Activated CD4-positive, alpha-beta T cell treated with anti-CD3 and anti-CD28 coated beads for 4 hours (primary cell): ENCODE results near the gene SEL1L.
"Not testable (repeated sequence)": the region's sequence is repeated elsewhere in the genome, so short reads cannot be mapped to it uniquely, and the experiment has no call there.

Source experiments
- DNase-seq, 2 donors: peaks; one replicate each; pipeline ENCODE4 v3.0.0-alpha.2; 2020

SEL1L gene

DNA sequence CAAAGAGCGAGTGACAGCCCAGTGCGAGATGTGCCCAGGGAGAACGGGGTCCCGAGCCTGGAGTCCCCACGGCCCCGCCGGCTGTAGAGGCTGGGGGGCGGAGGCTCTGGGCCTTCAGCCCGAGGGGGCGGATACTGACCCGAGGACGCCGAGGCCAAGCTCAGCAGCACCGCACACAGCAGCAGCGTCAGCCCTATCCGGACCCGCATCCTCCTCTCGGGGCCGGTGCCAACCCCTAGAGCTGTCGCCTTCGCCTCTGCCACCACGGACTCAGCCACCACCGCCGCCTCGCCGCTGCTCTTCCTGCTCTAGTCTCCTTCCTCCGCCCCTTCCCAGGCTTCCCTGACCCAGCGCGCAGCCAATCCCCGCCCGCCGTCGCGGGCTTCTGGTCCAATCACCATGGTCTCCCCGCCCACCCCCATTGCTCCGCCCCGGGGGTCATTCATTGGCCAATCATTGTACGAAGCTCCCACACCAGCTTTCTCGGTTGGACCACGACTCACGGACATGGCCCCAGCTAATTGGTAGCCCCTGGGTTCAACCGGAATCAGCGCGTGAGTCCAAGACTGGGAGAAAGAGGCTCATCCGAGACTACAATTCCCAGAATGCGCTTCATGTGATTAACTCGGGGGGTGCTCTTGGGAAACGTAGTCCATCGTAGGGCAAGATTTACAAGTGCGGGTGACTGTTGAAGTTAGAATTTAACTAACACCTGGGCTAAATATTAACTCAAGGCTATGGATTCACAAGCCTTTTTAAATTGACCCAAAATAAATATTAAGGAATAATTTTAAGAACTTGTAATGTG, at the start of gene SEL1L:
TSS of gene SEL1L (minus strand) at position 318 of the 808 bp plus-strand sequence. CDS start at position 209, 109 bp downstream.
- peak; percentile 99 to 100 for DNase-seq

DNA sequence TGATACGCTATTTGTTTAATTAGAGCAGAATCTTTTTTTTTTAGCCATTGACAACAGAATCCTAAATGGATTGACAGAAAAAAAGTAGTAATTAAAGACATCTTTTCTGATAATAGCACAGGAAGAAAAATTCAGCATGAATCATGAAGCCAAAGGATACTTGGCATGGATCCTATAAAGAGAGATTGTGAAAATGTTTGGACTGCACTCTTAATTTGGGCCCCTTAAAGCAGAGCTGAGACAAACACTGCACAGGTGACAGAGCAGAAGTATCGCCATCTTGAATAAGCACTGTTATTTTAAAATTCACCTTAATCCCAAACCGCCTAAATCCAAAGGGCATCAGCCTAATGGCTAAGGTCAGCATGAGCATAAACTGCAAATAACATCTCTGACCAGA, 48.8 kb upstream of the SEL1L start:
- DNase-seq: no peak

DNA sequence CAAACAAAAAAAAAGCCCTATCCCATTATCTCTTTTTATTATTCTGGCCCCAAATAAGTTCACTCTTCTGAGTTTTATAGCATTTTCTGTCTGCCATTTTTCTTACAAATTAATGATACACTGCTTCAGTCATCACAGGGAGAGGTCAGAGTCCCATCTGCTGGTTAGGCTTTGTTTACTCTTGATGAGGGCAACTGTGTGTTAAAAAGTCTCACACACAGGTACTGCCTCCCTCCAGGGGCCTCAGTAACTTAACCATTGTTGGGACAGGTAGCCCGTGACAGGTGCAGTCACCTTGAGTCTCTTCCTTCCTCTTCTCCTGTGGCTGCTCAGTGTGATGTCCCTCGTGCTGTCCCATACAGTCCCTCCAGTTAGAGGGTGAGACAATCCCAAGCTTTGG, 45.5 kb upstream of the SEL1L start:
- no peak for DNase-seq

DNA sequence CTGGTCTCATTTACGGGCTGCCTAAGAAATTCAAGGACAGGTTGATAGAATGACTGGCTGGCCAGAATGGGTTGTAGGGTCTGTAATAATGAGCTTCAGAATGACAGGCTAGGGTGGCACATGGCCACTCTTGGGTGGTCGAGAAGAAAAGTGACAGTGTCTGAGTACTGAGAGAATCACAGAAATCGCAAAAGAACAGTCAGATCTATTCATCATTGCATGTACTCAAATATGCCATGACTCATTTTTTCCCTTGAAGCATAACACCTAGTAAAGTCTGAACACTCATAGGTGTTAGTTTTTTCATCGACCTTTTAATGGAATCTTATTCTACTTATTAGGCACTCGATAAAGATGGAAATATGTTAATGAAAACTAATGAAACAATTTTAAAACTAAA, 37.8 kb upstream of the SEL1L start:
- no peak for DNase-seq

DNA sequence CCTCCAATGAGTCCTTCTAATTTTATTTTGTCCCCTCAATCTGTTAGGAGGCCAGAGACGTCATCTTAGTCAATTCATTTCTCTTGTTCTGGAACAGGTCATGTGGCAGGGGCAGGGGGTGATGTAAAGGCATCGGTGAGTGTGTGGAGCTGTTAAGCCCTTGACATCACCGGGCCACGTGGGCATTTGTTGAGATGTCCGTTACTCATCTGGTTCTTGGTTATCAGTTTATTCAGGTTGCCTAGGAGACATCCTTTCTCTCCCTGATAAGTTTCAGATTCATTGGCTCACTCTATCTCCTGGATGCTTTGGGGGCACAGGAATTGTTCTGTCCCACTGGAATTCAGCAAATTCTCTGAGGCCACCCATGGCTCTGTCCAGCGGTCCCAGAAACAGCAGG, 33.6 kb upstream of the SEL1L start:
- no peak for DNase-seq

DNA sequence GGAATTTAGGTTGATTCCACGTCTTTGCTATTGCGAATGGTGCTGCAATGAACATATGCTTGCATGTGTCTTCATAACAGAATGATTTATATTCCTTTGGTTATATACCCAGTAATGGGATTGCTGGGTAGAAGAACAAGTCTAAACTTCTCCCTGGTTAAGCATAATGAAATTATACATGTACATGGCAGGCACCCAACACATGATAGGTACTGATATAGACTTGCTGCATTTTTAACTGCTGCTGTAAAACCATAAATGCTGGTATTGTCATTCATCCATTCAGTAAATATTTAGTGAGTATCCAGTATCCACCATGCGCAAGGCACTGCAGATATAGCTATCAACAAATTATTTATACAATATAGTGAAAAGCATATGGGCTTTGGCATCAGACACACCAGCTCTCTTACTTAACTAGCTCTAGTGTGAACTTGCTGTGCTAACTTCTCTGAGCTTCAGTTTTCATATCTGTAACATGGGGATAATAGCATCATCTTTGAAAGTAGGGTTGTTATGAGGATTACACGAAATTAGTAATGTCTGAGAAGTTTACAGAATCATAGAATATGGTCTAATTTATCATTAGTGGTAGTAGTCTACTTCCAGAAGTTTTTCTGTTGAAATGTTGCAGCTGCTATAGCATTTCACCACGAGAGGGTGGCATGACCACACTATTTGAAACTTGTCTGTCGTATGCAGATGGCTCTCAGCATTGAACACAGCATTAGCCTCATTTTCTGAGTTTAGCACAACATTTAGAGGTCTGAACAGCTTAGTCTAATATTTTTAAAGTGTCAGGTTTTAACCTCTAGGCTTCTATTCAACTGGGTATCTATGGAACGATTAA, 32.0 kb upstream of the SEL1L start:
- no peak for DNase-seq

DNA sequence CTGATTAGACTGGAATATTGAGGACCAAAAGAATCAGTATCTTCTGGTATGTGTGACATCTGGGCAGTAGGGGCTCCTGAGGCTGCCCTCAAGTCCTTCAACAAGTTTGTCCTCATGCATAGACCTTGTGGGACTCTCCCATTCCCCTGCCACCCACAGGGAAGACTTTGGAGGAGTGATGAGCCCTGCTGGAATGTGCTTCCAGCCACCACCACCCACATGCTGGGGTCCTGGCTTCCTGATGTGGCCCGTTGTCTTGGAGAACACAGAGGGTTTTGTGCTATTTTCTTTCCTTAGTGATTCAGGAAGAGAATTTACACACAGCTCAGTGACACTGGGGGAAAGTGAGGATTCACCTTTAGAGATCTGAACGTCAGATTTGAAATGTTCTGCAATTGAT, 29.2 kb upstream of the SEL1L start:
- DNase-seq: no peak

DNA sequence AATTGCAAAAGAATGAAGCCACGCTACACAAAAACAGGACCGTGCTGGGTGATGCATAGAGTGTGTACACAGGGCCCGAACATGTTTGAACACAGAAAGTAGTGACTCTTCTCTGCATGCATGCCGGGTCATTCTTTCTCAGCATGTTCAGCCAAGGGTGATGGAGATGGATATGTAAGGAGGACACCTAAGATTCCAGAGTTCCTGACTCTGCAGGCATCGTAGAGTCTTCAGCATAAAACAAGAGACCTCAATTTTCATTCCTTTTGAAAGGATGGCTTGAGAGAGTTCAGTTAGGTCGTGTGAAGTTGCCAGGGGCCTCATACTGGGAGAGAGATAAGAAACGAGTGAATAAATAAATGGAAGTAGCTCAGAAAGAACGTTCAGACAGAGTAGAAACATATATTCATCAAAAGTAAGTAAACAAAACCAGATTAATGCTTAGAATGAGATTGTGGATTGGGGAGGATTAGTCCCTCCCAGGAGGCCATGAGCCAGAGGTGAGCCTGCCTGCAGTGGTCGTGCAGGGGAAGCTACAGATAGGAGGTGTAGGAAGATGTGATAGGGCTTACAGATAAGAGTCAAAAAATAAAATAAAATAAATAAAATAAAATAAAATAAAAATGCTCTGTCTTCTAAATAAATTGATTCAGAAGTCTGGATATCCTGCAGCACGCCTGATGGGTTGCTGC, 27.6 kb upstream of the SEL1L start:
- no peak for DNase-seq

DNA sequence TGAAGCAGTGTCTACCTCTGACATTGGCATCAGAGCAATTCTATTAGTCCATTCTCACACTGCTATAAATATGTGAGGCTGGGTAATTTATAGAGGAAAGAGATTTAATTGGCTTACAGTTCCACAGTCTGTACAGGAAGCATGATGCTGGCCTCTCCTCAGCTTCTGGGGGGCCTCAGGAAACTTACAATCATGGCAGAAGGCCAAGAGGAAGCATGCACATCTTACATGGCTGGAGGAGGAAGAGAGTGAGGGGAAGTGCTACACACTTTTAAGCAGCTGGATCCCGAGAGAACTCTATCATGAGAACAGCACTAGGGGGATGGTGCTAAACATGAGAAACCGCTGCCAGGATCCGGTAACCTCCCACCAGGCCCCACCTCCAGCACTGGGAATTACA, 25.7 kb upstream of the SEL1L start:
- DNase-seq: no peak

DNA sequence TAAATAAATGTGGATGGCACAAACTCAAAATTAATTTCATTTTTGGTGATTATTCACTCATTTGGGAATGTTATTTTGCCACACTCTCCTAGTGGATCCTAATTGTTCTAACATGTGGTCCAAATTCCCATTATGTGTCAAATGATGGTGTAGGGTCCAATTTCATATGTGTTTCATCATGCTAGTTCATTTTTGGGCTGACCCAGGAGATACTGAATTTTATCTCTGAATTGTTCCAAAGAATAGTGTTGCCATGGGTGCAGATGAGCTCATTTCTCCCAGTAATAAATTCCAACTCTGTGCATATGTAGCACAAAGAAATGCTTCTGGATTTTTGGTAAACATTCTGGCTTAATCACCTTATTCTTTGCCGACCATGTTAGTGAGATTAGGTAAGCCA, 23.5 kb upstream of the SEL1L start:
- DNase-seq: no peak

DNA sequence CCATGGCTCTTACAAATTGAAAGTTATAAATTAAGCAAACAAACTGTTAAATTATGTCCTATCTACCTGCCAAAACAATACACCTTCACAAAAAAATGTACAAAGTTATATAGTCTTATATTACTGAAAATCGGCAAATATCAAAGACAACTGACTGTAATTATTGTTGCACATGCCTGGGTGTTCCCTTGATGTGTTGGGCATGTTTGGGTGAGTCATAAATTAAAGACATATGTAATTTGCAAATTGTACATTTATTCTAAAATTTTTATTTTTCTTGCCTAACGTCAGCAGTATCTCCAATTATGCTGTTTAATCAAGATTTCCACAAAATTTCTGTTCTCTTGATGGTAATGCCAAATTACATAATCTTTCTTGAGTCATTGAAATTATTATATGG, 22.0 kb upstream of the SEL1L start:
- DNase-seq: no peak

DNA sequence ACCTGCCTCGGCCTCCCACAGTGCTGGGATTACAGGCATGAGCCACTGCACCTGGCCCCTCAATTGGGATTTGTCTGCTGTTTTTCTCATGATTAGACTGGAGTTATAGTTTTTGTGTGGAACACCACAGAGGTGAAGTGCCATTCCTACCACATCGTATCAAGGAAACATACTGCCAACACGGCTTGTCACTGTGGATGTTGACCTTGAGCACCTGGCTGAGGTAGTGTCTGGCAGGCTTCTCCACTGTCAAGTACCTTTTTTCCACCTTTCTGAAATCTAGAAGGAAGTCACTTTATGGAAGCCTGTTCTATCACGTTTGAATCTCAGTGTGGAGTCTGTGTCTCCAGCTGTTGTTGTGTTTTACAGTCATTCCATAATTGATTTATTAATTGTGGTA, 21.4 kb upstream of the SEL1L start:
- no peak for DNase-seq

DNA sequence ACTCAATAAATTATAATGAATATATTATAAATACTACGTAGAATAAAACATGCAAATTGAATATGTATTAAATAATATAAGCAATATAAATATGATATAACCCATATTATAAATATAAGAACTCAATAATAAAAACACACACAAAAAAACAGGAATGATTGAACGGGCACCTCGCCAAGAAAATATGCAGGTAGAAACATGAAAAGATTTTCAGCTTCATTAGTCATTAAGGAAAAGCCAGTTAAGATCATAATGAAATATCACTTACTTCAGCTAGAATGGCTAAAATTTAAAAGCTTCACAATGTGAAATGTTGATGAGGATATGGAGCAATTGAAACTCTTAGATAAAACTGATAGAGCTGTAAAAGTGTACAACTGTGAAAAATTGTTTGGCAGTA, 17.8 kb upstream of the SEL1L start:
- no peak for DNase-seq

DNA sequence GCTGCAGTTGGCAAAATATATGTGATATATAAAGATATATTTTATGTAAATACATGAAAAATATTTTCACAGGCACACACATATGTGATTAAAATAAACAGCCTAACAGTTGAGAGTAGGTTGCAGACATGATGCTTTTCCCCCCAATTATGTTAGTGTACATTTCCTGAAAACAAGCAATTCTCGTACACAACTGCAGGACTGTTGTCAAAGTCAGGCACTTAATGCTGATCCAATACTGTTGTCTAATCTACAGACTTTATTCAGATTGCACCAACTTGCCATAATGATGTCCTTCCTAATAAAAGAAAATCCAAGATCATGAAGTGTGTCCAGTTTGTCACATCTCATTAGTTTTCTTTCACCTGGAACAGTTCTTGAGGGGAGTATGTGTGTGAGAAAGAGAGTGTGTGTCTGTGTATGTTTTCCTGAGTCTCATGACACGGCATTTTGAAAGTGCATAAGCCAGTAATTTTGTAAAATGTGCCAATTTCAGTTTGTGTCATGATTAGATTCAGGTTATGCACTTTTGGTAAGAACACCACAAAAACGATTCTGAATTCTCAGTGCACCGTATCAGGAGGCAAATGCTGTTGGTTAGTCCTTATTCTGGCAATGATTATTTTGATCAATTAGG, 16.5 kb upstream of the SEL1L start:
- DNase-seq: no peak

DNA sequence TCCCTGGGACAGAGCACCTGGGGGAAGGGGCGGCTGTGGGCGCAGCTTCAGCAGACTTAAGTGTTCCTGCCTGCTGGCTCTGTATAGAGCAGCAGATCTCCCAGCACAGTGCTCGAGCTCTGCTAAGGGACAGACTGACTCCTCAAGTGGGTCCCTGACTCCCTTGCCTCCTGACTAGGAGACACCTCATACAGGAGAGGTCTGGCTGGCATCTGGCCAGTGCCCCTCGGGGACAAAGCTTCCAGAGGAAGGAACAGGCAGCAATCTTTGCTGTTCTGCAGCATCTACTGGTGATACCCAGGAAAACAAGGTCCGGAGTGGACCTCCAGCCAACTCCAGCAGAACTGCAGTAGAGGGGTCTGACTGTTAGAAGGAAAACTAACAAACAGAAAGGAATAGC, 7.6 kb upstream of the SEL1L start:
- DNase-seq: not testable (repeated sequence)

DNA sequence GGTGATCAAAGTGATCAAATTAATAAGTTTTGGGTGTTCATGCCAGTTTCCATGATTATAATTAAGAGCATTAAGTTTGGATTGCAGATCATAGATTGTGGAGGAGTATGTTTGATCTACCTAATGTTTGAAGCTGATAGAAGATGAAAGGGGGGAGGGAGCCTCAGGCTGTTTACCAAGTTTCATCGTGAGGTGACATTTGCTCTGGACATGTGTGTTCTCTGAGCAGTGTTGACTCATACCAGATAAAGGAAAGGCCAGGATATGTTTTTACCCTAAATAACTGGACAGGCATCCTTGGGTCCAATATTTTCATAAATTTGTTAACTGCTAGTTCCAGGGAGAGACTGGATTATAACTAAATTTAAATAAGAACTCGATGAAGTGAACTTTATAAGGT, 3.5 kb upstream of the SEL1L start:
- no peak for DNase-seq

DNA sequence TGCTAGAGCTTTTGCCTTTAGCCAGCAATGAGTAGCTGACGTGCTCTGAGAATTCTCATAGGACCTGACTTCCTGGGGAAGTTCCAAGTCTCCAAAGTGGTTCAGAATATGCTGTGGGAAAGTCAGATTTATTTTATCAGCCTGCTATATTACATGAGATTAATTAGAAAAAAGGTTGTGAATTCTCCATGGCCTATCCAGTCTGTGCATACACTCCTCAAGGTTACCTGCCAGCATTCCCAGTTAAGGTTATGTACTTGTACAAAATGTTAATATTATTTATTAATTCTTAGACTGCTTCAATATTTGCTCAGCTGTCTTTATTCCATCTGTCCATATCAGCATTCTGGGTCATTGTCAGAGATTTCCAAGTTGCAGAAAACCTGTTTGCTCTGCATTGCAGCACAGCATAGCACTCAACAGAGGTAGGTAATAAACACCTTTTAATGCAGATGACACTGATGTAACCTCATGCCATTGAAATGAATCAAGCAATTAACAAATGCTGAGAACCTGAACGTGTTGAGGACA, 2.7 kb upstream of the SEL1L start:
- DNase-seq: no peak

DNA sequence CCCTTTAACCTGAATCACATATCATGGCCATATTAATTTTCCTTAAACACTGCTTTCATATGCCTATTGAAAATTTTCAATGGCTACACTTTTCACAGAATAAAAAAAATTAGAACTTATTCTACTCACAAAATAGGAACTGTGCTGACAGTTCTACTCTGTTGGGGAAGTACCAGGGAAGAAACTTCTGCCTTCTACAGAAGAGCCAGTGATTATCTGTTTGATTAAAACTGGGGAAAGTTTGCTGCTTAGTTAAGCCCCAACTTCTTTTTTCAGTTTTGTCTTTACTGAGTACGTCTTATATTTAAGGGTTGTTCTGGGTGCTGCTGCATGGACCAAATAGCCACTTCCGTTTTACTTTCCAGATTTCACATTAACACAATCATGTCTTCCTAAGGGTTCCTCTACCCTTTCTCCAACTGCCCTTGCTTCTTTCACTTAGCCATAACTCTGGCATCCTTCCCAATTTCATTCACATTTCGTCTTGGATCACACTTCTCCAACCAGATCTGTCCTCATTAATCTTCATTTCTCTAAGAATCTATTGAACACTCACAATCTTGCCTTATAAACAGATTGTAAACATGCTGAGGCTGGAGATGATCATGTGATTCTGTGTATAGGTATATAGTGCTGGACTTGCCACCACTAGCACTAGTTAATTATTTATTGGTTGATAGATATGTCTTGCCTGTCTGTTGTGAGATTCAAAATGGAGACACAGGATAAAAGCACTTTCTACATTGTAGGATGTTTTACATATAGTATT, 1.9 kb upstream of the SEL1L start:
- no peak for DNase-seq

DNA sequence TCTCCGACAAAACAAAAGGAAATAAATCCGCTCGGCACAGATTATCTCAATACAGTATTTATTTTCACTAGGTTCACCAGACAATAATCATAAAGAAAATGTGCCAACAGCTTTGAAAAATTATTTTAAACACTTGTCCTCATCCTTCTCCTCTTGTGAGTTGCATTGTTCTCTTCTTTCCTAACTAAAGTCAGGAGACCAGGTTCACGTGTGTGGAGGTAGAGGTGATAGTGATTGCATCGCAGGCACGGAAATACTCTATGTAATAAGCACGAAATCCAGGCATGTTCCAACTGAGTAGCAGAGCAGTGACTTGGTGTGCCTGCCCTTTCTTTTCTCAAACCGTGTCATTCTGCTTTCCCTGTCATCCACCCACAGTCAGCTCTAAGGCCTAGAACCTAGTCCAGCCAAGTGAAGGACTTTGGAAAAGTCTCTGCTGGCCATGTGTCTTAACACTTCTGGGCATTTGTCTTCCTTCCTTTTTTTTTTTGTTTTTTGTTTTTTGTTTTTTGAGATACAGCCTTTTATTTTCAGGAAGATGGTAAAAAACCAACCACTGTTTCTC, 939 bp upstream of the SEL1L start:
- no peak for DNase-seq

DNA sequence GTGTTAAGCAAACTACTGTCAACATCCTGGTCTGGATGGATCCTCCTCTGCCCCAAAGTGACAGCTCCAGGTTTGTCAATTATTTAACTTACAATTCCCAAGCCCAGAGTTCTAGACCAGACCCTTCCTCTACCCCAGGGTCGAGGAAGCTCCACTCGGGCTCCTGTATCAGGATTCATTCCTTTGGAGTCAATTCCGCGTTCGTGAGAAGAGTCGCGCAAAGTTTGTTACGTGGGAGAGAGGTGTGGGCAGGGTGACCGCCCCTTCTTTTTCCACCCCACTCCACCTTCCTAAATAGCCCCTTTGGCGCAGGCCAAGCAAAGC, 479 bp downstream of the SEL1L start:
- peak in 1 of 2 donors; percentile 2 for DNase-seq

DNA sequence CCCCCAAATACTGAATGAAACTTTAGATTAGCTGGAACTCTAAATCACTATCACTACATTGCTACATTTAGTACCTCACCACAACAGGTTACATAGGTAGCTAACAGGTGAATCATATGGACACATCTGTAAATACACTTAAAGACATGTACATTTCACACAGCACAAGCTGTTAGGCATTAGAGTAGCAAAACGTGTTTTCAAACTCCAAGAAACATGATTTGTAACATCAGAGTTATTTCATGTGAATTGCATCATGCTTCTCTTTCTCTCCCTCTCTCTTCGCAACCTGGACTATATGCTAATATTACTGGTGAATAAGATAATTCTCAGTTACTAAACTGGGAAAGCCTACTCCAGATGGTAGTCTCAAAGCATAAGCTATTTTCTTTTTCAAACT, 4.3 kb downstream of the SEL1L start:
- DNase-seq: no peak

DNA sequence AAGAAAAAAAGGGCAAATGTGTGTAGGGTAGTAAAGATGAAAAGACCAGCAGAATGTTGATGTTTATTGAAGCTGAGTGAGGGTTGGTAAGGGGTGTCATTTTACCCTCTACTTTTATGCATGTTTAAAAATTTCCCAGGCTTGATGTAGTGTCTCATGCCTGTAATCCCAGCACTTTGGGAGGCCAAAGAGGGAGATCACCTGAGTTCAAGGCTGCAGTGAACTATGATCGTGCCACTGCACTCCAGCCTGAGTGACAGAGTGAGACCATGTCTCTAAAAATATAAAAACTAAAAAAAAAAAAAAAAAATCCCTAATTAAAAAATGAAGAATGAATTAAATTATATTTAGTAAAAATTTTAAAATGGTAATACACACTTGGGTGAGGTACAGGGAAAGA, 8.5 kb downstream of the SEL1L start:
- no peak for DNase-seq
